Erythroblast (primary cell): ENCODE measurements around the gene NRG2.

Experiments used
- DNase-seq, 2 experiments: peaks; one replicate each; lab custom pipeline; 2025; lab: John Stamatoyannopoulos, UW
- GATA1 ChIP-seq: IDR thresholded peaks from 2 replicates; pipeline ENCODE4 v1.6.1; 2011; ENCODE audit warnings: low read depth, mild to moderate bottlenecking, control low read depth, low read length, moderate library complexity
- POLR2A ChIP-seq: IDR thresholded peaks from 2 replicates; pipeline ENCODE4 v1.6.1; 2011; ENCODE audit warnings: mild to moderate bottlenecking, low read length

Gene NRG2

DNA sequence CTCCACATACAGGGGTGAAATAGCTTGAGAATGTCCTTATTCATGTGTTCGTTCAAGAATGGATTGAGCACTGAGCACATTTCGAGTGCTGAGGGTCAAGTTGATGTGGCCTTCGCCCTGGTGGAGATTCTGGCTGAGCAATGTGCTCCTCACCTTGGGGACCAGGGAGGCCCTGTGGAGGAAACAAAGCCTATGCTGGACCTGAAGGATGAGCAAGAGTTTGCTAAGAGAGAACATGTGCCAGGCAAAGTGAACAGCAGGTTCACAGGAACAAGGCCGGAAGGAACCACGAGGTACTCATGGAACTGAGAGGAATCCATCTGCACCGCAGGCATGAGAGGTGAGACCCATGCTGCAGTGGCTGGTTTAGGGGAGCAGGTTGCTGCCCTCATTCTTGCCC is 145.1 kb downstream of the NRG2 start:
- no peak for DNase-seq
- no peak for TF ChIP-seq GATA1
- TF ChIP-seq POLR2A, result no peak

DNA sequence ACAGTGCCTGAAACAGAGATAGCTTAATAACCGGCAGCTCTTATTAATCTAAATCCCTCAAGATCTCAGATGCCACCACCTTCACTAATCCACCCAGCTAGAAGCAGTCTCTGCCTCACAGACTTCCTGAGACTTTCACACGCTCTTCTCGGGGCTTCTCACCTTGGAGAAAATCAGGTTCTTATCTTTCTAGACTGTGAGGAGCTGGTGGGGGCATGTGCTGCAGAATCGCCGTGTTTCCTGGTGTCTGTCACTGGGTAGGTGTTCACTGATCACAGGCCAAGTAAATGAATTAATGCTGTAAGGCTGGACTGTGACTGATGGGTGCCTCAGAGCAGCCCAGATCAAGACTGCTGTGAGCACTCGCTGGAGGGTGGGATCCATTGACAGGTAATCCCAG is 145.8 kb downstream of the NRG2 start:
- TF ChIP-seq GATA1 (no peak), POLR2A (no peak)
- DNase-seq, result no peak

- DNase-seq, result no peak
- no peak for TF ChIP-seq POLR2A
- no peak for TF ChIP-seq GATA1
Observed at GRCh38 chr5:139896718-139897117, 146.4 kb downstream of the NRG2 start.

DNA sequence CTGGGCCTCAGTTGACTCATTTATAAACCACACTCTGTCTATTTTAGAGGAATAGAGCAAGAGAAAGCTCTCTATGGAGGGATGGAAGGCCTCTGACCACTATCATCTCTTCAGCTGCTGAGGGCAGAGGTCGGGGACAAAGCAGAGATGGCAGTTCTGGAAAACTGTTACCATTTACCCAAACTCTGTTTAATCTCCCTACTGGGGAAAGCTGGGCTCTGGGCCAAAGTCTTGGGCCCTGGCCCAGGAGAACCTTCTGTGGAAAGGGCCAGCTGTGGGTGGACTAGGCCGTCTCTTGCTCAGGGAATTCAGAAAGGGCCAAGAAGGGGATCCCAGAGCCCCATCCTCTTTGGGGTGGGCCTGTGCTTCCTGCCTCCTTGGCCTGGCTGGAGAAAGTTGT is 147.5 kb downstream of the NRG2 start:
- no peak for TF ChIP-seq POLR2A
- TF ChIP-seq GATA1, result no peak
- DNase-seq, result no peak

DNA sequence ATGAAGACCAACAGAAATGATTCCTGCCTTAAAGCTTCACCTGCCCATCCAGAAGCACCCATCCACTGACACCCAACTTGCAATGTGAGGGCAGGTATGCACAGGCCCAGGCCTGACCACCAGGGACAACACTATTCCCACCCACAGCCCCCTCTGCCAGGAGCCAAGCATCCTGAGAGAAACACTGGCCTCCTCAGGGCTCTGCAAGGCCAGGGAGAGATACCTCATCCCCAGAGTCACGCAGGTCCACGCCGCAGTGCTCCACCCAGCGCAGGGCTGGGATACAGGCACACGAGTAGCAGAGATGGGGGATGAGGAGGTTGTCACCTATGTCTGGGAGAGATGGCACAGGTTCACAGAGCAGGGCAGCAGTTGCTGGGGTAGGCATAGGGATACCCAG is 148.1 kb downstream of the NRG2 start:
- DNase-seq, result no peak
- no peak for TF ChIP-seq POLR2A
- TF ChIP-seq GATA1, result no peak

DNA sequence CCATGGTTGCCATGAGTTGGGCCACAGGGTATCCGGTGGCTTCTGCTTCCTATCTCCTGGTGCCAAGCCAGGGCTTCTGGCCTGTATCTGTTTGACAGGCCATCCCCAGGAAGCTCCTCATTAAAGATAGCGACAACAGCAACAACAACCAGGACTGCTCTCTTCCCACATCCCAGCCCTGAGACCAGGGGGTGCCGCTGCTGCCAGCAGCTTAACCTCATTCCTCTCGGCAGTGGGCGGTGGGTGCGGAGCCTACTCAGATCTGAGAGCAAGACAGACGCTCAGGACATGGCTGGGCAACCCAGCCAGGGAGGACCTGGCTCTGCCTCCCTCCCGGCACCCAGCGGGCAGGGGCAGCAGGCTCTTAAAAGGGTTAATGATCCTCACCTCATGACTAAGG is 149.2 kb downstream of the NRG2 start:
- TF ChIP-seq GATA1, result no peak

DNA sequence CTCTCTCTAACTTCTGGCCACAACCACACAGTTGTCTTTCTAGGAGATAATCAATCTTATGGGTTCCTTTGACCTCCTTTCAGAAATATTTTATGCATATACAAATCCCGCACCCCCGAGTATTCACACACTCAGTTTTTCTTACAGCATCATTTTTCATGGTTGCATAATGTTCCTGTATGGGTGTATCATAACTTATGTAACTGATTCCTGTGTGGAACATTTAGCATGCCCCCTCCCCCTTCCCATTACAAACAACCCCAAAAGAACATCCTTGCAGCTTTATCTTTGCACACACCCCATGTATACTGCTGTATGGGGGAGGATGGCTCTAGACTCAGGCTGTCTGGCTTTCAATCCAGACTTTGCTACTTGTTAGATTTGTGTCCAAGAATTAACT is 153.7 kb downstream of the NRG2 start:
- no peak for DNase-seq
- no peak for TF ChIP-seq GATA1
- TF ChIP-seq POLR2A, result no peak

More for the DNA sequence above, 149.2 kb downstream of the NRG2 start:
- DNase-seq, result no peak

DNA sequence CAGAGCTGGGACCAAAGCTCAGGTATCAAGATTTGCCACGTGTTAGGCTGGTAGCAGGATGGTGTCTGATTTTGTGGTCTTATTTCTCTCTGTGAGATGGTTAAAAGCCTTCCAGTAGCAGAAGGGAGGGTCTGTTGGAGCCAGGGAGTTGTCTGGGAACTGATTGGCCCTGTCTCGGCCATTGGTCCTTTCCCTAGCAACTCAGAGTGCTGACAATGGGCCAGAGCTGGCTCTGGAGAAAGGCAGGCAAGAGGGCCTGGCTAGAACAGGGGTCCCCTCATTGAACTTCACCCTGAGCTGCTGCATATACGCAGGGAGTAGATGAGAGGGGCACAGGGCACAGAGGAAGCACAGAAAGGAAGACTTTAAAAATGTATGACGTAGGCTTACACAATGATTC is 154.7 kb downstream of the NRG2 start:
- no peak for TF ChIP-seq GATA1
- no peak for TF ChIP-seq POLR2A
- DNase-seq, result no peak

DNA sequence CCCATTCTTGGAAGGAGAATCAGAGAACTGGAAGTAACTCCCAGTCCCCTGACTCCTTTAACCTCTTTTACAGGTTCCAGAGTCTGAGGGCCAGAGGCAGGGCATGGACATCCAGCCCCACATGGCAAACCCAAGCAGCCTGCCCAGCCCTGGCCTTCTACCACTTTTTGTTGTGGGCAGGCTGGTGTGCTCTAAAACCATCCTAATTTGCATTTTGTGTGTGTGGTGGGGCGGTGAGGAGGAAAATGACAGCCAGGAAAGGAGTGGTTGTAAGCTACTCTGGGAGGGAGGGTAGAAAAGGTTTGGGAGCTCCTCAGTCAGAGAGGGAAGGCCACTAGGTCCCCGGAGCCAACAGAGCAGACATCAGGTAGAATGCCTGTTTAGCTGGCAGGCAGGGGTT is 156.9 kb downstream of the NRG2 start:
- TF ChIP-seq POLR2A (no peak), GATA1 (no peak)
- no peak for DNase-seq

DNA sequence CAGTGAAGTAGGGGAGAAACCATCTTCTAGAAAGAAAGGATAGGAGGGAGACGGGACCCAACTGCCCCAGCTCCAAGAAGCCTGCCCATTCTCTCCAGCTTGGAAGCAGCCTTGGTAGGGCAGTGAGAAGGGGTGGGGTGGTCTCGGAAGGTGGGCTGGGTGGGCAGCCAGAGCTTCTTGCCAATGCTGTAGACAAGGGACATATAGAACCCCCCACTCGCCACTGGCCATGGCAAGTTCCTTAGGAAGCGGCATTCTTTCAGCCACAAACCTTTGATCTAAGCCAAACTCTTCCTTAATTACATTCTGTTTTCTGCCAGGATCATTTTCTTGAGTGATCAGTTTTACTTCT is 157.3 kb downstream of the NRG2 start:
- TF ChIP-seq GATA1 (no peak), POLR2A (no peak)
- no peak for DNase-seq

GRCh38 chr5:139885172-139885856 is 157.8 kb downstream of the NRG2 start:
- TF ChIP-seq GATA1 (no peak), POLR2A (no peak)
- DNase-seq, result no peak

- TF ChIP-seq POLR2A, result no peak
- TF ChIP-seq GATA1, result no peak
- DNase-seq, result no peak
Observed at GRCh38 chr5:139884734-139885133, 158.4 kb downstream of the NRG2 start.

DNA sequence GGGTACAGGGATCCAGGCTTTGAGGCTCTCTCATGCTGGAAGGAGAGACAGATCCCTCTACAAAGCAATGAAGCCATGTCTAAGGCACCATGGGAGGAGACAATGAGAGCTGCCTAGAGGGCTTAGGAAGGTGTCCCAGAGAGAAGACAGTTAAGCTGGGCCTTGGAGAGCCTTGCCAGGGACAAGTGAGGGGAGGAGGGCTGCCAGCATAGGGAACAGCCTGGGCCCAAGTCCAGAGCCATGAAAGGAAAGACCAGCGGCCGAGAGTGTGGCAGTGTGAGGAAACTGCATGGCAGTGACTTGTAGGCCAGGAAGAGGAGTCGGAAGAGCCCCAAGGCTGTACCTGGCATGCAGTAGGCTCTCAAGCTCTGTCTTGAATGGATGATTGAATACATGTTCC is 159.0 kb downstream of the NRG2 start:
- DNase-seq, result no peak
- TF ChIP-seq GATA1 (no peak), POLR2A (no peak)

- TF ChIP-seq POLR2A (no peak), GATA1 (no peak)
Observed at GRCh38 chr5:139882961-139883539, 160.0 kb downstream of the NRG2 start.

GRCh38 chr5:139882316-139882715 is 160.8 kb downstream of the NRG2 start:
- no peak for DNase-seq
- TF ChIP-seq GATA1, result no peak
- TF ChIP-seq POLR2A, result no peak

More at GRCh38 chr5:139882961-139883539, 160.0 kb downstream of the NRG2 start:
- no peak for DNase-seq
